ENCODE measurements around the gene DCTD.

DNA sequence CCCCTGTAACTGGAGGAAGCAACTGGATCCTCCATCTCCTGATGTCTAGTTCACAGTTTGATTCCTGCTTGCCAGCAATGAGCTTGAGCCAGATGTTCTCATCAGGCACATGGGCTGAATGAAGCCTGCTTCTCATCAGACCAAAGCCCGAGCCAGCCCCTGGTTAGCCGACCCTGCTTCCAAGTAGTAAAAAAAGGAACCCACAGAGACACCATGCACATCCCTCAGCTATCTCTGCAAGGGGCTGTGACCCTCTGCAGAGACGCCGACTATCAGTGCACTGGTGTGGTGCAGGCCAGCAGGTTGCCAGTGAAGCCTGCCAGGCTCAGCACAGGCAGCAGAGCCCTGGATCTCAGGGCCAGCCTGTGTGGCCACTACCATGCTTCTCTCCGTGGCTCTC is 2.8 kb downstream of the DCTD start:
- TF ChIP-seq POLR2A (IDR thresholded peaks at IDR 0.05; ENCODE audit: low read depth, low read length): no peak
- no peak for TF ChIP-seq POLR2AphosphoS5 (IDR thresholded peaks at IDR 0.05; ENCODE audit: low read depth, low read length)
- no peak for TF ChIP-seq PAX5 (IDR thresholded peaks at IDR 0.05; ENCODE audit: insufficient read depth, low read length, severe bottlenecking)

Data from GM12891 (cell line).